ENCODE data around the gene VWA1. TPM values are rescaled to one million over a fixed set of nuclear protein-coding genes. Genes with fewer than 3 reads are reported as not detected.

The VWA1 gene
- total RNA-seq, 2 experiments from 2014 or later = not detected

GRCh38 chr1:1460540-1461130 lies 25.1 kb downstream of the VWA1 start:
- H4K20me1 ChIP-seq (ENCODE audit: insufficient read depth, low read length) = no peaks in the 10 kb centered on the region
- POLR2A ChIA-PET = no interaction called here
- CTCF ChIA-PET (ENCODE audit: unreplicated experiment) = no interaction called here
- H2AFZ ChIP-seq (ENCODE audit: low read length) = no peak overlapping the region
- 0 out of 2 replicates have a peak, but pooled peaks cover 8% of the 10 kb centered on the region for H3K9me3 ChIP-seq (ENCODE audit: low read length)
- BruUV-seq (replicated peaks) = no TSS peak
- H3K36me3 ChIP-seq (ENCODE audit: insufficient read depth, low read length) = no peaks in the 10 kb centered on the region
- no peak for DNase-seq (ENCODE audit: low spot score)
- H3K9me2 ChIP-seq (ENCODE audit: insufficient read depth, low read length) = no peaks in the 10 kb centered on the region
- TF ChIP-seq EZH2phosphoT487 (IDR thresholded peaks at IDR 0.05; ENCODE audit: borderline replicate concordance, low read depth, low read length) (no peak), CTCF (conservative IDR thresholded peaks at IDR 0.05; ENCODE audit: low read length) (no peak)
- no peak overlapping the region for H3K4me3 ChIP-seq (ENCODE audit: low read depth, low read length, poor library complexity, severe bottlenecking)
- H3K4me1 ChIP-seq (ENCODE audit: insufficient read depth, low read length, poor library complexity, severe bottlenecking) = peaks cover 22% of the 10 kb centered on the region
- no peak overlapping the region for H3K27ac ChIP-seq (ENCODE audit: low read depth, low read length, poor library complexity, severe bottlenecking)
- H3K4me2 ChIP-seq (ENCODE audit: low read length) = no peak overlapping the region
- H3K79me2 ChIP-seq (ENCODE audit: insufficient read depth, low read depth, low read length) = no peaks in the 10 kb centered on the region
- intact Hi-C loops (cut with micrococcal nuclease; ENCODE audit: unreplicated experiment) = loop anchor here (5.0 kb wide), 1 partner anchor 113 kb away; the partner anchor contains the start of gene DVL1

GRCh38 chr1:1461721-1462317 lies 26.3 kb downstream of the VWA1 start:
- peak overlapping the region; percentile 33 for H3K4me3 ChIP-seq (ENCODE audit: low read depth, low read length, poor library complexity, severe bottlenecking)
- peak overlapping the region; percentile 77 for H3K27ac ChIP-seq (ENCODE audit: low read depth, low read length, poor library complexity, severe bottlenecking)
- POLR2A ChIA-PET = interaction anchor here (0.6 to 0.9 kb wide), 2 partner anchors 66 to 87 kb away, joined by 3 read pairs; partner anchors contain the start of gene AURKAIP1

More at GRCh38 chr1:1461721-1462317, 26.3 kb downstream of the VWA1 start:
- Histone ChIP-seq H4K20me1 (ENCODE audit: insufficient read depth, low read length) (no peaks in the 10 kb centered on the region), H2AFZ (ENCODE audit: low read length) (peak overlapping the region; percentile 55; the same call in 1 of the 2 replicates), H3K9me3 (ENCODE audit: low read length) (0 out of 2 replicates have a peak, but pooled peaks cover 8% of the 10 kb centered on the region), H3K9me2 (ENCODE audit: insufficient read depth, low read length) (no peaks in the 10 kb centered on the region), H3K79me2 (ENCODE audit: insufficient read depth, low read depth, low read length) (no peaks in the 10 kb centered on the region), H3K36me3 (ENCODE audit: insufficient read depth, low read length) (no peaks in the 10 kb centered on the region), H3K4me1 (ENCODE audit: insufficient read depth, low read length, poor library complexity, severe bottlenecking) (peaks cover 22% of the 10 kb centered on the region), H3K4me2 (ENCODE audit: low read length) (peak overlapping the region; percentile 54)
- intact Hi-C loops (cut with micrococcal nuclease; ENCODE audit: unreplicated experiment) = loop anchor here (1.0 to 5.0 kb wide), 3 partner anchors 9 to 115 kb away; partner anchors contain the start of genes ATAD3B and DVL1
- no peak for TF ChIP-seq EZH2phosphoT487 (IDR thresholded peaks at IDR 0.05; ENCODE audit: borderline replicate concordance, low read depth, low read length)
- TF ChIP-seq CTCF (conservative IDR thresholded peaks at IDR 0.05; ENCODE audit: low read length) = 0 out of 2 replicates have a peak, but pooled peaks have one; percentile 16
- DNase-seq (ENCODE audit: low spot score) = no peak
- CTCF ChIA-PET (ENCODE audit: unreplicated experiment) = interaction anchor here (0.5 kb wide), 1 partner anchor 26 kb away, joined by 3 read pairs; no protein-coding TSS in a partner anchor
- BruUV-seq (replicated peaks) = no TSS peak

Data from OCI-LY7 (cell line).